ENCODE results near the gene MFAP4.

The MFAP4 gene

DNA sequence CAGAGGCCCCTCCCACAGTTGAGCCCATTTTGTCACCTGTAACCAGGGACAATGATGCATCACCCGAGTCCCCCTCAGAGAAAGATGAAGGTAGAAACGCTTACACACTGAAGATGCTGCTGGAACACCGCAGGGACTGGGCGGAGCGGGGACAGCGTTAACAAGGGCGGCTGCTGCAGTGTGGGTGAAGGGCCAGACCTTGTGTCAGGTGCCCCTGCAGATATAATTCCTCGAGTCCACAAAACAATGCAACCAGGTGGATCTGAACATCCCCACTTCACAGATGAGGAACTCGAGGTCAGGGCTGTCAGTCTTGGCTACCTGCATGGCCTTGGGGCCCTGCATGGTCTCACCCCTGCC, 15.0 kb downstream of the MFAP4 start:
- no peak overlapping the region for H3K4me3 ChIP-seq (ENCODE audit: low read depth, low read length)
- no peak for DNase-seq (ENCODE audit: low read depth, low spot score)
- in situ Hi-C loops (cut with HindIII; ENCODE audit: low sequenced_read_pairs) = no loop called here
- TF ChIP-seq, protein P1, sequence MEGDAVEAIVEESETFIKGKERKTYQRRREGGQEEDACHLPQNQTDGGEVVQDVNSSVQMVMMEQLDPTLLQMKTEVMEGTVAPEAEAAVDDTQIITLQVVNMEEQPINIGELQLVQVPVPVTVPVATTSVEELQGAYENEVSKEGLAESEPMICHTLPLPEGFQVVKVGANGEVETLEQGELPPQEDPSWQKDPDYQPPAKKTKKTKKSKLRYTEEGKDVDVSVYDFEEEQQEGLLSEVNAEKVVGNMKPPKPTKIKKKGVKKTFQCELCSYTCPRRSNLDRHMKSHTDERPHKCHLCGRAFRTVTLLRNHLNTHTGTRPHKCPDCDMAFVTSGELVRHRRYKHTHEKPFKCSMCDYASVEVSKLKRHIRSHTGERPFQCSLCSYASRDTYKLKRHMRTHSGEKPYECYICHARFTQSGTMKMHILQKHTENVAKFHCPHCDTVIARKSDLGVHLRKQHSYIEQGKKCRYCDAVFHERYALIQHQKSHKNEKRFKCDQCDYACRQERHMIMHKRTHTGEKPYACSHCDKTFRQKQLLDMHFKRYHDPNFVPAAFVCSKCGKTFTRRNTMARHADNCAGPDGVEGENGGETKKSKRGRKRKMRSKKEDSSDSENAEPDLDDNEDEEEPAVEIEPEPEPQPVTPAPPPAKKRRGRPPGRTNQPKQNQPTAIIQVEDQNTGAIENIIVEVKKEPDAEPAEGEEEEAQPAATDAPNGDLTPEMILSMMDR (IDR thresholded peaks at IDR 0.05; ENCODE audit: low read depth, low read length) = no peak

DNA sequence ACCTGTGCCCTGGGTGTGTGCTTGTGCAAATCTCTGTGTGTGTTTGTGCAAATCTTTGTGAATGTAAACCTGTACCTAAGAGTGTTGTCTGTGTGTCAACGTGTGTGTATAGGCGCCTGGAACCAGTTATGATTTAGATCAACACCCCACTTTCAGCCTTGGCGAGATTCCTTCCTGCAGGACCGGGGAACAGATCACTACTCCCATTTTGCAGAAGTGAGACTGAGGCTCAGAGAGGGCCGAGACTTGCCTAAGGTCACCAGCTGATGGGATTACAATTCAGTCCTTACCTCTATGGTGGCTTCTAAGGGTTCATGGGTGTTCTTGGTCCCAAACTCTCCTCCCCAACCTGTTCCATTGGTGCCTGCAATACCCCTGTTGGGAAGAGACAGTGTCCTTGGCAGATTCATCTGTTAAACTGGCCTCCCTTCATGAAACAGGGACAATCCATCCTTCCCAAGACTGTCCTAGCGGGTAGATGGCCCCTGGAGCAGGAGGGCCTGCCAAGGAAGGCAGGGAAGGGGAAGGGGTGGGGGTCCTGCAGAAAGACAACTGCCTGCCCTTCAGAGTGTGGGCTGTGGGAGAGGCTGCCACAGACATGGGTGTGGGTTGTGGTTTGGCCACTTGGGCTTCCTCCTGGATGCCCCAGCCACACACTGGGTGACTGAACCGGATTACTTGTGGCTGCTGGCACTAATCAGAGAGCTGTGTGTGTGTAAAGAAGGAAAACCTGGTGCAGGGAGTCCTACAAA, 15.6 kb downstream of the MFAP4 start:
- H3K4me3 ChIP-seq (ENCODE audit: low read depth, low read length) = no peak overlapping the region
- in situ Hi-C loops (cut with HindIII; ENCODE audit: low sequenced_read_pairs) = no loop called here
- DNase-seq (ENCODE audit: low read depth, low spot score) = no peak
- TF ChIP-seq, protein P1 (IDR thresholded peaks at IDR 0.05; ENCODE audit: low read depth, low read length) = no peak

DNA sequence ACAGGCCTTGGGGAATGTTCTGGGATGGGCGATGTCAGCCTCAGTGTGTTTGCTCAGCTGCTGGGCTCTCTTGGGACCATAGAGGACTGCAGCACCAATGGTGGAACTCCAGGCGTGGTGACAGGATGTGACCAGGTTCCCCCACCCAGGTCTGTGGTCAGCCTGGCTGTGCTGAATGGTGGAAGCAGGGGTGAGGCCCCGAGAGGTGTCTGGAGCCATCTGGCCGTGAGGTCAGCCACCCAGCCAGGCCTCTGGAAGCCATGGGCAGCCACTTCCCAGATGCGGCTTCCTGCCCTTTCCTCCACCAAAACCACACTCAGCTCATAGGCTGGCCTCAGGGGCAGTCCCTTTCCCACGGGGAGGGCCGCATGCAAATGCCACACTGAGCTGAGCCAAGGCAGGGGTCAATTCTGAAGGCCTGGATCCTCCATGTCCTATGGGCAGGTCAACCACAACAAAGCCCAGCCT, 16.5 kb downstream of the MFAP4 start:
- TF ChIP-seq, protein P1 (IDR thresholded peaks at IDR 0.05; ENCODE audit: low read depth, low read length) = no peak
- no peak for DNase-seq (ENCODE audit: low read depth, low spot score)
- in situ Hi-C loops (cut with HindIII; ENCODE audit: low sequenced_read_pairs) = no loop called here
- no peak overlapping the region for H3K4me3 ChIP-seq (ENCODE audit: low read depth, low read length)

DNA sequence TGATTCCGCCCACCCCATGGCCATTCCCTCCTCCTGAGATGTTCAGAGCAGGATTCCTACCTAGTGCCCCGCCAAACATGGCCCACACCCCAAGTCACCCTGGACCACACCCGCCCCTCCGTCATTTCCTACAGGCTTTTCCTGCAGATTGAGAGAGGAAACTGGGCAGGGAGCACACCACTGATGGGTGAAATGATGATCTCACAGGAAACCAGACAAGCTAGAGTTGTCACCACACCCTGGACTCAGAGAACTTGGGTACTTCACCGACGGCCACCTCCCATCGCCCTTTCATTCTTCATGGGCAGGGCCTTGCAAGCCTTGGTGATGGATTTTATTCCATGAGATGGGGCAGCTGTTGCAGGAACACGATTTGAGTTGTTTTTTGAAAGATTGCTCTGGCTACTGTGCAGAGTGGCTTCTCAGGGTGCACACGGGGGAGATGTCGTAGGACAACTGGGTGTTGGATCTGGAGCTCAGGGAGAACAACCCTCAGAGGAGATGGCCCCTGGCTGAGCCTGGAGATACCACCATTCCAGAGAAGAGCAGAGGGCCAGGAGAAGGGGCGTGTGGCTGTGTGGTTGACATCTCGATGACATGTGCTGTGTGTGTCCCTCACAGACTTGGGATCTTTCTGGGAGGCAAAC, 17.0 kb downstream of the MFAP4 start:
- no peak for DNase-seq (ENCODE audit: low read depth, low spot score)
- in situ Hi-C loops (cut with HindIII; ENCODE audit: low sequenced_read_pairs) = no loop called here
- no peak overlapping the region for H3K4me3 ChIP-seq (ENCODE audit: low read depth, low read length)
- TF ChIP-seq, protein P1 (IDR thresholded peaks at IDR 0.05; ENCODE audit: low read depth, low read length) = no peak

DNA sequence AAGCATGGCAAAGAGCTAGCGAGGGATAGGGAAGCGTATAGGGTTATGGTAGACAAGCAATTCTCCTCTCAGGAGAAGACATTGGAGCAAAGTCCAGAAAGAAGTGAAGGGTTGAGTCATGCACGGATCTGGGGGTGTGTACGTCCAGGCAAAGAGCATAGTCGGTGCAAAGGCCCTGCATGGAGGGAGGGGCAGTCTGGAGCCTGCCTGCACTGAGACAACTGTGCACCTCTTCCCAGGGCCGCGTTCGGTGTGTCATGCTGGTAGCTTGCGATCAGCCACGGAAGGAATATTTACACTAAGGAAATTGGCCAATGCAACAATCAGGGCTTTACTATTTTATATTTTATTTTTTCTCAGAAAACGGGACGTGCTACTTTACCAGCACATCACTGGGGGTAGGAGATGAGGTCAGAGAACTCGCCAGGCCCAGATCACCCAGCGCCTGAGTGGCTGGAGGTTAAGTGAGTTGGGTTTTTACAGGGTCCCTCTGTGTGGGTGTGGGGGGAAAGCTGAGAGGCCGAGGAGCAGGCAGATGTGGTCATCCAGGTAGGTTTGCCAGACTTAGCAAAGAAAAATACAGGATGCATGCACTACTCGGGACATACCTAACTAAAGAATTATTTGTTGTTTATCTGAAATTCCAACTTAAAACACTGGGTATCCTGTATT, 17.7 kb downstream of the MFAP4 start:
- no peak overlapping the region for H3K4me3 ChIP-seq (ENCODE audit: low read depth, low read length)
- DNase-seq (ENCODE audit: low read depth, low spot score) = no peak
- in situ Hi-C loops (cut with HindIII; ENCODE audit: low sequenced_read_pairs) = no loop called here
- TF ChIP-seq, protein P1 (IDR thresholded peaks at IDR 0.05; ENCODE audit: low read depth, low read length) = no peak

DNA sequence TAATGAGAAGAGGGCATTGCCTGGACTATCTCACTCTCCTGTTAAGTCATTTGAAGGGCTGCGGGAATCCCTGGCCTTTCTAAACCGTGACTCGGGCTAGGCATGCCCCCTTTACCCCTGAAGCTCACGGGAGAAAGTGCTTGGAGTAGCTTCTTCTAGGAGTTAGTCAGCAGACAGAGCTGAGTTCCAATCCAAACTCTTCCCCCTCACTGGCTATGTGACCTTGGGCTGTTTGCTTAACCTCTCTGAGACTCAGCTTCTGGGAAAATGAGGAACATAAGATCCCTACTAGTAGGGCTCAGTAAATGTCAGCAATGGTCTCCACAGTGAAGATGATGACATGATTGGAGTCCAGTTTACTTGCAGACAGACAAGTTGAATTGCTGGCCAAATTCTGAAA, 18.8 kb downstream of the MFAP4 start:
- in situ Hi-C loops (cut with HindIII; ENCODE audit: low sequenced_read_pairs) = no loop called here
- TF ChIP-seq, protein P1 (IDR thresholded peaks at IDR 0.05; ENCODE audit: low read depth, low read length) = no peak
- H3K4me3 ChIP-seq (ENCODE audit: low read depth, low read length) = no peak overlapping the region
- peak; percentile 13 for DNase-seq (ENCODE audit: low read depth, low spot score)
